Activated naive CD4-positive, alpha-beta T cell treated with Interleukin-2 at 50 U/mL for 16 hours (primary cell): ENCODE measurements around the gene SGCA.
A peak's percentile ranks its signal among the peaks of the same experiment; 100 is the strongest.

Experiments
- DNase-seq: peaks from one replicate; pipeline ENCODE4 v3.0.0-alpha.2; 2020

SGCA gene

GRCh38 chr17:50149417-50150353 lies 16.1 kb upstream of the SGCA start:
- DNase-seq = peak; percentile 63

DNA sequence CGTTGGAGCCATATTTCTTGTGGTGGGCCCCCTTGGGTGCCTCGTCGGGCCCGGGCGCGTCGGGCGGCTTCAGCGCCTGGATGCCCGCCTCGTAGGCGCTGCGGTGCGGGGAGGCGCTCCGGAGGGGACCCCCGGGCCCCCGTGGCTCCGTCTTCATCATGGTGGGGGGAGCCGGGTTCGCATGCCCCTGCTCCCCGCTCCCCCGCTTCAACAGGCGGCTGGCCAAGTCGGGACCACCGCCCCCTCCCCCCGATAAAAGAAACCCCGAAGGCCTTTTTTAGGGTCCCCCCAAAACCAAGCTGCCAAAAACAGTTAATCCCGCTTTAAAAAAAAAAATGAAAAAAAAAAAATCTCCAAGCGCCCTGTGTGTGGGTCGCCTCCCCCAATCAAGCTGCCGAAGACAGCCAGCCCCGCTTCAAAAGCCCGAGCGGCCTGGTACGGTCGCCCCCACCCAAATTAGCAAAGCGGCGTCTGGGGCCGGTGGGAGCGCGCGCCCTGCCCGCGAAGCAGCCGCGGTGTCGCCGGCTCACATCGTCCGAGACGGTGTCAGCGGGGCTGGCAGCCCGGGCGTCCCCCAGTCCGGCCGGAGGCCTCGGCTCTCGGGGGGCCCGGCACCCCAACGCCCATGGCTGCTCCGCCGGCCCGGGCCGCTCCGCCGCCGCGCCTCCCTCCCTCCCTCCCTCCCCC lies 15.3 kb upstream of the SGCA start, which contains the start of gene PPP1R9B:
PPP1R9B (minus strand) TSS at position 324 of the 687 bp plus-strand sequence; CDS start at position 160, 164 bp downstream.
- no peak for DNase-seq

DNA sequence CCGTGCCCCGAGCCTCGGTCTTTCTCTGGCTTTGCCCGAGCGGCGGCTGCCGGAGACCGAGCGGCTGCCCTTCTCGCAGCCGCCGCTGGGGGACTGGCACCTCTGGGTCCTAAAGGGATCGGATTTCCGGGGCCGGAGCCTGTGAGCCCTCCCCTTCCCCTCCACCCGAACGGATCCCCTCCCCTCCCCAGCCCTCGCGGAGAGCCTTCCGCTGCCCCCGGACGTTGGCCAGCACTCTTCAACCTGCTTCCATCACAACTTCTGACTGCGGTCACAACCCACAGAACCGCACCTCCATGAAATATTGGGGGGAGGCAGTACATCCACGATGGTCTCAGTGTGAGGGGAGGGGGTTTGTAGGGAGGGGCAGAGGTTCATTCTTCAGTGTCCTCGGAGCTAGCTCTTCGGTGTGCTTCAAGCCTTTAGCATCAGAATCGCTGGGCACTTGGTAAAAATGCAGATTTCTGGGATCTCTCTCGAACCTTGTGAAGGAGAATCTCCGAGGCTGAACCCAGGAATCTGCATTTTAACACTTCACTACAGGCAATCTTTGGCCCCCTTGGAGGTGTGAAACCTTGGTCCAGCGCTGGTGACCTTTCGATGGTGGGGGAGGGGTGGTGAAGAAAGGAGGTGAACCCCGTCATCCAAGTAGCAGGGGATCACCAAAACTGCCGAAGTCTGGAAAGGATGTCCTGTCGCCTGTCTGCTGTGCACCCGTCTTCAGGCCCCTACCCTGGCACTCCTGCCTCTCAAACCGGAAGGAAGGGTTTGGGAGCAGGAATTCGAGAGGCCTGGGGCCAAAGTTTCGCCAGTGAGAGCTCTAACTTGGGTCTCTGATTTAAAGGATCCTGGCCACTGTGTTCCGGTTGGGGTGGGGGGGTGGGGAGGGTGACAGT lies 14.5 kb upstream of the SGCA start:
- peak; percentile 88 for DNase-seq

DNA sequence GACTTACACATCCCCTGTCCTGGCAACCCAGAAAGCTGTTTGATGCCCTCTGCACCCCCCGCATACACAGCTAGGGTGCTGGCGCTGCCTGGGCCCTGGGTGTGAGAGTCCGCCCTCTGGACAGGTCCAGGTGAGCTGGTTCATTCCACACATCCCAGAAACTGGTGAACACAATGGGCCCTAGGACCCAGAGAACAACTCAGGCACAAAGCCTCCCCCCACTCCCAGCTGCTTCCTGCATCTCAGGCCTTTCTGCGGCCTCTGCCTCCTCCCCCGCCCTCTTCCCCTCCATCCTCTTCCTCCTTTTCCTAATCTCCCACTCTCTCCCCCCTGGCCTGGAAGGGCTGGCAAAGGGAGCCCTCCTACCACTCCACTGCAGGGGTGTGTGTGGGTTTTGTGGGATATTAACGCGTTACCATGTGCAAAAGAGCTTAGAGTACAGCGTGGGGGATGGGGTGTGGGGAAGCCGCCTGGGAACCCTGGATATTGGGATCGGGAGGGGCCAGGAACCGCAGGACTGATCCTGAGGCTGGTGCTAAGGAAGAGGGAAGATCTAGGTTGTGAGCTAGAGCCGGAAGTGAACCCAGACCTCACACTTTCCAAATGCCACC lies 13.8 kb upstream of the SGCA start:
- DNase-seq = peak; percentile 56

- DNase-seq = no peak
Measured at GRCh38 chr17:50152736-50153135, 13.1 kb upstream of the SGCA start.

GRCh38 chr17:50153650-50154575 lies 11.9 kb upstream of the SGCA start:
- no peak for DNase-seq

GRCh38 chr17:50154604-50155003 lies 11.2 kb upstream of the SGCA start:
- DNase-seq = no peak

DNA sequence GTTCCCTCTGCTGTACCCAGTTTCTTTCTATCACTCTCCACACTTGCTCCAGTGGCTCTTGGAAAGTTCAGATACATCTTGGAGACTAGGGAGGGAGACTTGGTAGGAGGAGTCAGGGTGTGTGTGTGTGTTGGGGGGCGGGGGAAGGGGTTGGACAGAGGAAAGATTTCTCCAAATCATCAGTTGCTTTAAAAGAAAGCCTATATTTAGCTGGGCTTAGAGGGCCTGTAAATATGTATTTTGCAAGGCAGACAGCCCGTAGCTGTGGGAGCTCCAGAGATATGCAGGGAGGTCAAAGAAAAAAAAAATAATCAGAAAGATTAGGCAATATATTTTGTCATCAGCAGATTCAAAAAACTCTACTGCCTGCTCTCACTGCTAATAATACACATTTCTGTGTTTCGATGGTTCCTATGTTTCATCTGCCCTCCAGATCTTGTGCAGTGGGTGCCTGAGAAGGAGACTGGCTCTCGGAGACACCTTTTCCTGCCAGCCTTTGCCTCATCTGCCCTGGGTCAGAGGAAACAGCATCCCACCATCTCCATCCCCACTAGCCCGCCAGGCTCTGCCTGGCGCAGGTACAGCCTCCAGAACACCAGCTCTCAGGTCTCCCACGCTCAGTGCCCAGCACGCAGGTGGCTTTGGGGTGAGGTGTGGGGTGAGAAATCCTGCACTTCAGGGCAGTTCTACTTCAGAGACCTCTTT lies 10.5 kb upstream of the SGCA start:
- no peak for DNase-seq

DNA sequence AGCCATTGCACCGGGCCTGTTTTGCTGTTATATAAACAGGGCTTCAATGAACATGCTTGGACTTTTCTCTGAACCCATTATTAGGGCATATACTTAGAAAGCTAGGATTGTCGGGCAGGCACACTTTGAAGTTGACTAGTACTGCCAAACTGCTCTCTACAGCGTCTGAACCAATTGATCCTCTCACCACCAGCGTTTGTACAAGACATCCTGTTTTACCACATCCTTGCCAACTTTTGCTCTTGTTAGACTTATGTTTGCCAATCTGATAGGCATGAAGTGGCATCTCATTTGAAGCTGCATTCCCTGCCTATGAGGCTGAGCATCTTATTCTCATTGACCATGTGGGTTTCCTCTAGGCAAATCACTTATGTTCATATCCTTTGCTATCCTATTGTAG lies 7.9 kb upstream of the SGCA start:
- DNase-seq = no peak

- DNase-seq = peak; percentile 96
Measured at GRCh38 chr17:50161023-50161910, 4.5 kb upstream of the SGCA start.

DNA sequence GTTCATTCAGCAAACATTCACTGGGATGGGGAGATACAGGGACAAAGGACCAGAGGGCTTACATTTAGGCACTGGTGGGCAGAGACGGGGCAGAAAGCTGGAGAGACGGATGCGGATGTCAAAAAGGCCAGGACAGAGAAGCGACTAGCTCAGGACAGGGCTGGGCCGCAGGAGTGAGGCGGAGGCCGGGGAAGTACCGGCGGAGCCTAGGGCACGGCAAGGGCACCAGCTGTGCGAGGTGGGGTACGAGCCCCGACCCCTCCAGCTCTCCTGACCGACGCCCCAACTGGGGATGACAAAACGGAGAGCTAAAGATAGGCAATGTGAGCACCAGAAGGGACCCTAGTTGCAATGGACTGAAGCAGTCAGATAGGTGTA lies 3.9 kb upstream of the SGCA start:
- no peak for DNase-seq

GRCh38 chr17:50162466-50163254 lies 3.1 kb upstream of the SGCA start:
- DNase-seq = no peak

DNA sequence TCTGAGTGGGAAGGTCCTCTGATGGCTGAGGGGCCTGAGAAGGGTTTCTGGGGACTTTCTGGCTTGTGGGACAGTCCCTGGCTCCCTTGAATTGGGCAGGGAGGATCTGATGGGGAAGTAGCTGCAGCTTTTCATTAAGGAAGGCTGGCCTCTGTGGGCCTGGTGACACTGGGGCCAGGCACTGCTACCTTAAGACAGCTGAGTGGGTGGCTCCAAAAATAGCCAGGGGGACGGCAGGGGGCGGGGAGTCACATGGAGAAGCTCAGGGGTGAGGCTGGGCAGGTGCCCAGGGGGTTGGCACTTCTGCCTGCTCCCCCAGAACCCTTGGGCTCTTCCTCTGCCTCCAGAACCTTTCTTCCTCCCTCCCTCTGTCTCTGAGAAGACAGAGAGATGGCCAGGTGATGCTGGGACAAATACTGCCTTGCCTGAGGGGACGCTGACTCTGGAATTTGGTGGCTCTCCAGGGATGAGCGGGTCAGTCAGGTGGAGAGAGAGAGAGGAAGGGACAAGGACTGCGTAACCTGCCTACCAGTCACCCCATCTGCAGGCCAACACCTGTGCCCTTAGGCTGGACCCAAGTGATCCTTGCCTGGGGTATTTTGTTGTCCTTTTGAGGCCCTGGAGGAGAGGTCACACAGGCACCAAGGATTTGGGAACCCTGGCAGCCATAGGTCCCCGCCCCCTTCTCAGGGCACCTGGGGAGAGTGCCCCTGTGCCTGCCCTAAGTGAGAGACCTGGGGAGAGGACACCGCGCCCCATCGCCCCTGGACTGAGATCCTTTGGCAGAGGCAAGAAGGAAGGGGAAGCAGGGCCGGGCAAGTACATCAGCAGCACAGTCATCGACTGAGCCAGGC lies 1.7 kb upstream of the SGCA start:
- no peak for DNase-seq

DNA sequence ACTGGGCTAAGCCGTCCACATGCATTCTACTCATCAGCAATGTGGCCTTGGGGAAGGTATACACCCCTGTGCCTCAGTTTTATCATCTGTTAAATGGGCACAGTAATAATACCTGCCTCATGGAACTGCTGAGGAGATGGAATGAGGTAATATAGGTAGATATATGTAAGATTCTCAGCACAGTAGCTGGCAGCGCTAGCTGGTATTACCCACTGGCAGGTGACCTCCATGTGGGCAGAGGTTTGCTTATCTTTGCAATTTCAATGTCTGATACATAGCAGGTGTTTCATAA lies 1.2 kb upstream of the SGCA start:
- DNase-seq = no peak

- DNase-seq = no peak
Measured at GRCh38 chr17:50165066-50165465, 739 bp upstream of the SGCA start.

DNA sequence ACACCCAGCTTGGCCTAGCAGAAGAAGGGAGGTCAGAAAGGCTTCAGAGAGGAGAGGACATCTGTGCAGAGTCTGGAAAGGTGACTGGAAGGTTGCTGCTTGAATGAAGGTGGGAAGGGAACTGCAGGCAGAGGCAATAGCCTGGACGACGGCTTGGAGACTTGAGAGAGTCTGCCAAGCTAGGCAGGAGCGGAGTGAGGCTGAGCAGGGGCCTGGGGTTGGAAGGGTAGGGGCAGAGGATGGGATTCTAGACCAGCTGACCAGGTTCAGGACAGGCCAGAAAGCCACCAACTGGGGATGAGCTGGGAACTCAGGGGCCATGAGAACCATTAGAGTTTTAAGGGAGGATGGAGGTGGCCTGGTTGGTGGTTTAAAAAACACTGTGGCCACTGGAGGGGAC lies 339 bp upstream of the SGCA start:
- no peak for DNase-seq

DNA sequence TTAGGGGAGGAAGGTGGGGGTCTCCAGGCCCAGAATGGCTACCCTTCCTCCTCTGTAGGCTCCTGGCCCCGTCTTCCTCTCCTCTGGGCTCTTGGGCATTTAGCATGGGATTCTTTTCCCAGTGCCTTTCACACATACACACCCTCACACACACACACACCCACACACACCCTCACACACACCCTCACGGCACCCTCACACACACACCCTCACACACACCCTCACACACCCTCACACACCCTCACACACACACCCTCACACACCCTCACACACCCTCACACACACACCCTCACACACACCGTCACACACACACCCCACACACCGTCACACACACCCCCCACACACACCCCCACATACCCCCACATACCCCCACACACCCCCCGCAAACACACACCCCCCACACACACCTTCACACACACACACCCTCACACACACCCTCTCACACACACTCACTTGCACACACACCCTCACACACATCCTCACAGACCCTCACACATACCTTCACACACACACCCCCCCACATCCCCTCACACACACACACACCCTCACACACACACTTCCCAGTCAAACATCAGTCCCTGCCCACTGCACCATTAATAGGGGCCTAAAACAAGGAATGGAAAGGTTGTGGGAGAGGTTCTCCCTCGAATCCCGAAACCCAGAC lies 845 bp downstream of the SGCA start:
- DNase-seq = no peak

DNA sequence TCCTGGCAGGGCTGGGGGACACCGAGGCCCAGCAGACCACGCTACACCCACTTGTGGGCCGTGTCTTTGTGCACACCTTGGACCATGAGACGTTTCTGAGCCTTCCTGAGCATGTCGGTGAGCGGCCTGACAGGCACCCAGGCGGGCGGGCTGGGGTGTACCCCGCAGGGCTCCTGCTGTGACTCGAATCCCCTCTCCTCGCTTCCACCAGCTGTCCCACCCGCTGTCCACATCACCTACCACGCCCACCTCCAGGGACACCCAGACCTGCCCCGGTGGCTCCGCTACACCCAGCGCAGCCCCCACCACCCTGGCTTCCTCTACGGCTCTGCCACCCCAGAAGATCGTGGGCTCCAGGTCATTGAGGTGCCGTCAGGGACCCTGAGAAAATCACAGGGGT lies 1.6 kb downstream of the SGCA start:
- DNase-seq = no peak
